GM18505 (cell line): ENCODE results near the gene LRRFIP2.

Experiments used
- ATAC-seq: cut with Tn5 transposase; IDR thresholded peaks from one replicate; pipeline ENCODE4 v1.9.1; 2021; ENCODE audit not compliant: unreplicated experiment
- POLR2A ChIP-seq: IDR thresholded peaks from 4 replicates; pipeline ENCODE4 v1.6.1; 2011; ENCODE audit warnings: borderline replicate concordance; ENCODE audit not compliant: insufficient read depth, insufficient read length; ENCODE audit errors: extremely low read depth

The LRRFIP2 gene

GRCh38 chr3:37017683-37018082 lies 156.7 kb downstream of the LRRFIP2 start:
- no peak for TF ChIP-seq POLR2A
- ATAC-seq, result no peak

- ATAC-seq, result no peak
- TF ChIP-seq POLR2A, result no peak
These were observed 157.5 kb downstream of the LRRFIP2 start for GRCh38 chr3:37016903-37017302.

- no peak for ATAC-seq
- no peak for TF ChIP-seq POLR2A
These were observed 158.7 kb downstream of the LRRFIP2 start for GRCh38 chr3:37015642-37016041.

- no peak for ATAC-seq
- TF ChIP-seq POLR2A, result no peak
These were observed 159.8 kb downstream of the LRRFIP2 start for GRCh38 chr3:37014620-37015019.
